SJCRH30 (cell line): ENCODE results near the gene UBAP1. TPM values are rescaled to one million over a fixed set of nuclear protein-coding genes. Genes with fewer than 3 reads are reported as not detected.
"Not testable (repeated sequence)": the region's sequence is repeated elsewhere in the genome, so short reads cannot be mapped to it uniquely, and the experiment has no call there.

Source experiments
- DNase-seq, 2 experiments: peaks; one replicate each; pipeline ENCODE4 v3.0.0-alpha.2; 2015 to 2020
- H3K27ac ChIP-seq: fragments of 250-450 bp; sonication (Bioruptor Pico); 2 replicates; pipeline ENCODE4 v1.5.1; 2020; ENCODE audit warnings: mild to moderate bottlenecking, moderate library complexity
- H3K27me3 ChIP-seq: fragments of 250-450 bp; sonication (Bioruptor Pico); 2 replicates; pipeline ENCODE4 v1.5.1; 2020; ENCODE audit warnings: mild to moderate bottlenecking, moderate library complexity
- H3K36me3 ChIP-seq: fragments of 250-450 bp; sonication (Bioruptor Pico); 2 replicates; pipeline ENCODE4 v1.5.1; 2020; ENCODE audit warnings: mild to moderate bottlenecking, moderate library complexity
- H3K4me1 ChIP-seq: fragments of 250-450 bp; sonication (Bioruptor Pico); 2 replicates; pipeline ENCODE4 v1.5.1; 2020; ENCODE audit warnings: mild to moderate bottlenecking, moderate library complexity
- H3K4me3 ChIP-seq: fragments of 250-450 bp; sonication (Bioruptor Pico); 2 replicates; pipeline ENCODE4 v1.5.1; 2020; ENCODE audit warnings: mild to moderate bottlenecking, moderate library complexity
- H3K9me3 ChIP-seq: fragments of 250-450 bp; sonication (Bioruptor Pico); replicated peaks from 2 replicates; pipeline ENCODE4 v1.5.1; 2020; ENCODE audit warnings: mild to moderate bottlenecking, moderate library complexity
- total RNA-seq: library from RNA; depleted of rRNA; stranded (reverse); fragments of >200 nt; shearing (Covaris generic); gene quantifications from 2 replicates; pipeline ENCODE4 v1.2.3, GENCODE V29; 2014; rRNA removed

Gene UBAP1
- total RNA-seq, 1 experiment from 2014 or later: 23.8 TPM

DNA sequence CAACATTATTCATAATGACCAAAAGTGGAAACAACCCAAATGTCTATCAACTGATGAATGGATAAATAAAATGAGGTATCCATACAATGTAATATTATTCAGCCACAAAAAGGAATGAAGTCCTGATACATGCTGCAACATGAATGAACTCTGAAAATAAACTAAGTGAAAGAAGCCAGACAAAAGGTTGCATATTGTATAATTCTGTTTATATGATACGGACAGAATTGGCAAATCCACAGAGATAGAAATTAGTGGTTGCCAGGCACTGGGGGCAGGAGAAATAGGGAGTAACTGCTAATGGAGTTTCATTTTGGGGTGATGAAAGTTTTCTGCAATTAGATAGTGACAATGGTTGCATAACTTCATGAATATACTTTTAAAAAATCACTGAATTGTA is 103.3 kb downstream of the UBAP1 start:
- H3K4me3 ChIP-seq: no peak overlapping the region
- no peak for DNase-seq
- no peaks in the 10 kb centered on the region for H3K27me3 ChIP-seq
- no peaks in the 10 kb centered on the region; the same call in 1 of the 2 replicates for H3K36me3 ChIP-seq
- no peaks in the 10 kb centered on the region for H3K4me1 ChIP-seq
- H3K27ac ChIP-seq: no peak overlapping the region
- no peaks in the 10 kb centered on the region for H3K9me3 ChIP-seq

DNA sequence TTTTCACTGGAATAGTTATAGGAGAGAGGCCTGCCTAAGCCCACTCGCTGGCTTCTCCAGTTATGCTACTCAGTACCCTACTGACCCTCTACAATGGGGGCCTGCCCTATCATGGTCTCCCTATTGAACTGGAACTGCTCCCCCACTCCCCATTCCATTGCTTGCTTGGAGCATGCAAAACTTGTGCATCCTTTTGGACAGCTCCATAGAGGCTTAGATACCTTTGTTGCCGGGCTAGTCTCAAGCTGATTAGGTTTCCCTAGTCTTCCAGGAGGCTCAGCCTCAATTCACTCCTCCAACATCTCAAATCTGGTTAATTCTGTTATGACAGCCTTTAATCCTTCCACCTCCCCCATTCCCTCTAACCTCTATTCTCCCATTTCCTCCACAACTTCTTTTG is 110.3 kb downstream of the UBAP1 start:
- H3K27ac ChIP-seq: no peak overlapping the region
- no peak for DNase-seq
- no peaks in the 10 kb centered on the region for H3K9me3 ChIP-seq

DNA sequence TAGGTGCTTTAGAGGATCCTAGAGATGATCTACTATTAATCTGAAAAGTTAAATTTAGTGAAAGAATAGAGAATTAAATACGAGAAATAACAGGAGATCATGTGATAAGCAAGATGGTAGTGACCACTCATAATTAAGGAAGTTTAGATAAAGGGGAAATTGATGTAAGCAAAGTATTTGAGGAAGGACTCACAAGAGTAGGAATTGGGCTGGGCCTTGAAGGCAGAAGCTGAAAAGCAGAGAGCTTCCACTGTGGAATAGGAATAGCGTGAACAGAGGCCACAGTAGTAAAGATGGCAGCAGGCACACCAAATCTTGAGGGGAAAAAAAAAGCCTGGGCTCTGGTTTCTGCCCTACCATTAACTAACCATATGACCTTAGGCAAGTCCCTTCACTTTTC is 112.2 kb downstream of the UBAP1 start:
- H3K27ac ChIP-seq: no peak overlapping the region
- H3K27me3 ChIP-seq: no peaks in the 10 kb centered on the region
- no peak overlapping the region for H3K4me3 ChIP-seq
- no peak for DNase-seq
- no peaks in the 10 kb centered on the region for H3K4me1 ChIP-seq
- H3K36me3 ChIP-seq: no peaks in the 10 kb centered on the region; the same call in 1 of the 2 replicates
- H3K9me3 ChIP-seq: no peaks in the 10 kb centered on the region

More for the DNA sequence above, 110.3 kb downstream of the UBAP1 start:
- Histone ChIP-seq H3K27me3 (no peaks in the 10 kb centered on the region), H3K4me1 (no peaks in the 10 kb centered on the region), H3K4me3 (no peak overlapping the region), H3K36me3 (no peaks in the 10 kb centered on the region; the same call in 1 of the 2 replicates)

DNA sequence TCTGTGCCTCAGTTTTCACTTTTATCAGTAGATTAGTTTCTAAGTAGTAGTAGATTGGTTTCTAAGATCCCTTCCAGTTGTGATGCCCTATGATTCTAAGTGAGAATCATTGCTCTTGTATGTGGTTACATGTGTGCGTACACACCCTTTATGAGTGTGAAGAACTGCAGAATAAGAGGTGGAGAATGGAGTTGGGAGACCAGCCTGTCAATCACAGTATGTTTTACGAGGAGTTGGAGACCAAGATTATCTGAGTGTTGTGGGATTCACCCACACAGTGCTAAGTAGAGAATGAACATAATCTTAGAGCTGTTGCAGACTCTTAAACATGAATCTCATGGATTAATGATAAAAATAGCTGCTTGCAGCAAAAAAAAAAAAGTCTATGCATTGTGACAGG is 112.6 kb downstream of the UBAP1 start:
- no peaks in the 10 kb centered on the region for H3K27me3 ChIP-seq
- H3K4me3 ChIP-seq: no peak overlapping the region
- no peaks in the 10 kb centered on the region for H3K9me3 ChIP-seq
- no peaks in the 10 kb centered on the region; the same call in 1 of the 2 replicates for H3K36me3 ChIP-seq
- no peak for DNase-seq
- no peak overlapping the region for H3K27ac ChIP-seq
- H3K4me1 ChIP-seq: no peaks in the 10 kb centered on the region

DNA sequence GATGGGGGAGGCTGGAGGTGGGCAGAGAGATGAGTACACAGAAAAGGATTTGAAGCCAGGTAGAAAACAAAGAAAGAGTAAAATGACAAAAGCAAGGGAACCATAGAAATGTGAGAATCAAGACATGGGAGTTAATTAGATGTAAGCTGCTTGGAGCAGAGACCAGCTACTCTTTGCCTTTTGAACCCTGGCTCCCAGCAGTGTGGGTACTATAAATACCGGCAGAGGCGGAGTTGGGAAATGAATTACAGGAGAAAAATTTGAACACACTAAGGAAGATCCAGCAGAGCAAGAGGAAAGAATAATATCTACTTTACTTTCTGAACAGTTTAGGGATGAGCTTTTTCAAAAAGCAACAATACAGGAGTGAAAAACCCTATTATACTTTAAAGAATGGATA is 113.7 kb downstream of the UBAP1 start:
- H3K4me1 ChIP-seq: no peaks in the 10 kb centered on the region
- H3K27me3 ChIP-seq: no peaks in the 10 kb centered on the region
- H3K27ac ChIP-seq: no peak overlapping the region
- H3K4me3 ChIP-seq: no peak overlapping the region
- DNase-seq: no peak
- peaks cover 5% of the 10 kb centered on the region; the same call in 1 of the 2 replicates for H3K36me3 ChIP-seq
- no peaks in the 10 kb centered on the region for H3K9me3 ChIP-seq

DNA sequence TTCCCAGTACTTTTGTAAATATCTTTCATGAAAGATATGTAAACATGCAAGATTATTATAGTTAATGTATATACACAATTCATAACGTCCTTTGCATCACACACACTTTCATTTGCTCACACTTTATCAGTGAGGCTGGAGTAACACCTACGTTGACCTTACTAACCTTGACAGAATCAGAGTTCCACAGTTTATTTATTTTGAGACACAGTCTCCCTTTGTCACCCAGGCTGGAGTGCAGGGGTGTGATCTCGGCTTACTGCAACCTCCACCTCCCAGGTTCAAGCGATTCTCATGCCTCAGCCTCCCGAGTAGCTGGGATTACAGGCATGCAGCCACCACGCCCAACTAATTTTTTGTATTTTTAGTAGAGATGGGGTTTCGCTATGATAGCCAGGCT is 122.2 kb downstream of the UBAP1 start:
- not testable (repeated sequence) for H3K4me1 ChIP-seq, DNase-seq, H3K9me3 ChIP-seq, H3K36me3 ChIP-seq, H3K27me3 ChIP-seq, H3K27ac ChIP-seq, H3K4me3 ChIP-seq

Other genes with a start within 250 kb of the UBAP1 start
- gene UBAP2, start 130.2 kb upstream of the UBAP1 start, total RNA-seq: 17.0 and 17.1 TPM in 2 replicates
- 36.8 and 40.3 TPM in 2 replicates for gene DCAF12, start 52.3 kb upstream of the UBAP1 start, total RNA-seq
- 5.9 and 6.8 TPM in 2 replicates for gene KIF24, start 150.2 kb downstream of the UBAP1 start, total RNA-seq
- gene NUDT2, start 150.5 kb downstream of the UBAP1 start, total RNA-seq: 9.4 TPM in 2 replicates
- 1.7 and 1.8 TPM in 2 replicates for gene MYORG, start 197.9 kb downstream of the UBAP1 start, total RNA-seq